OCI-LY1 (cell line): ENCODE measurements around the gene MCTP1.

Source experiments
- EZH2 ChIP-seq: fragments of 200-600 bp; sonication (generic), shearing (Covaris generic); IDR thresholded peaks from 2 replicates; pipeline ENCODE4 v1.8.0; 2017; ENCODE audit warnings: borderline replicate concordance, mixed run types, mild to moderate bottlenecking, antibody characterized with exemption, low read length, moderate library complexity, mixed read lengths
- TF ChIP-seq, protein P1 (sequence below): fragments of 200-600 bp; sonication (generic), shearing (Covaris generic); IDR thresholded peaks from 2 replicates; pipeline ENCODE4 v1.5.1; 2017; ENCODE audit warnings: mild to moderate bottlenecking, antibody characterized with exemption, low read length, moderate library complexity, mixed read lengths

DNA sequence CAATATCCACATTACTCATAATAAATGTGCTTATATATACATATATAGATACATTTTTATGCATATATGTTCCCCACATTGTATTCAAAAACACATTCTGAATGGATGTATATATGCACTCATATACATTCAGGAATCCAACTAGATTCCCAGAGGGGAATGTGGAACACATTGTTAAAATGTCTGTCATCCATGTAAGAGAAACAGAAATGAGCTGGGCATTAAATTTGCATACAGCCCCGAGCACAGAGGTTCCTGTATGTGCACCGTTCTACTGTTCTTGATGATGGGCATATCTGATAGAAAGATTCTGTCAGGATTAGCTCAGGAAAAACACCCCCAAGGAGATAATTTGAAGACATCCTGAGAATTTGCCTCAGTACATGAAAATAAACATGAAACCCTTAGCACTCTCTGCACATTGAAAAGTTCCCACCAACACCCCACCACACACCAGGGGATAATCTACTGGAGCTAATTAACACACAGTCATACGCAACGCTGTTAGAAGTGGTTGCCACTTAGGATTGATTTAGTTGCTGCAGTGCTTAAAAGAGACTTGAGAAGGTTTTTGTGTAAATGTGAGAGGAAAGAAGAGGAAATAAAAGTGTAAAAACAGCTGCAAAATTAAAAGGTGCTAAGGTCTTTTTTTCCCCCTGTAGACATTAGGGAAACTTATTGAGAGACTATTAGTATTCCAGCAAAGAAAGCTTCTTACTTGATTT, 443.1 kb downstream of the MCTP1 start:
- TF ChIP-seq, protein P1, sequence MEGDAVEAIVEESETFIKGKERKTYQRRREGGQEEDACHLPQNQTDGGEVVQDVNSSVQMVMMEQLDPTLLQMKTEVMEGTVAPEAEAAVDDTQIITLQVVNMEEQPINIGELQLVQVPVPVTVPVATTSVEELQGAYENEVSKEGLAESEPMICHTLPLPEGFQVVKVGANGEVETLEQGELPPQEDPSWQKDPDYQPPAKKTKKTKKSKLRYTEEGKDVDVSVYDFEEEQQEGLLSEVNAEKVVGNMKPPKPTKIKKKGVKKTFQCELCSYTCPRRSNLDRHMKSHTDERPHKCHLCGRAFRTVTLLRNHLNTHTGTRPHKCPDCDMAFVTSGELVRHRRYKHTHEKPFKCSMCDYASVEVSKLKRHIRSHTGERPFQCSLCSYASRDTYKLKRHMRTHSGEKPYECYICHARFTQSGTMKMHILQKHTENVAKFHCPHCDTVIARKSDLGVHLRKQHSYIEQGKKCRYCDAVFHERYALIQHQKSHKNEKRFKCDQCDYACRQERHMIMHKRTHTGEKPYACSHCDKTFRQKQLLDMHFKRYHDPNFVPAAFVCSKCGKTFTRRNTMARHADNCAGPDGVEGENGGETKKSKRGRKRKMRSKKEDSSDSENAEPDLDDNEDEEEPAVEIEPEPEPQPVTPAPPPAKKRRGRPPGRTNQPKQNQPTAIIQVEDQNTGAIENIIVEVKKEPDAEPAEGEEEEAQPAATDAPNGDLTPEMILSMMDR = no peak
- TF ChIP-seq EZH2 = no peak
